CD4-positive, CD25-positive, alpha-beta regulatory T cell (primary cell): ENCODE results near the gene IGSF3. TPM values are rescaled to one million over a fixed set of nuclear protein-coding genes. Genes with fewer than 3 reads are reported as not detected.
A peak's percentile ranks its signal among the peaks of the same experiment; 100 is the strongest.
"Not testable (repeated sequence)": the region's sequence is repeated elsewhere in the genome, so short reads cannot be mapped to it uniquely, and the experiment has no call there.

Experiments
- ATAC-seq, 2 donors: fragments of 150-1000 bp; cut with Tn5 transposase; one replicate each; pipeline ENCODE4 v1.10.0; 2021; ENCODE audit warnings: low read depth in 2 of 2, moderate number of reproducible peaks in 2 of 2, moderate library complexity in 1 of 2
- DNase-seq, 3 donors: peaks; one replicate each; pipeline versions ENCODE4 v3.0.0 to v3.0.0-alpha.2; 2012 to 2022; ENCODE audit warnings: mixed read lengths in 1 of 3
- H3K27ac ChIP-seq: one replicate; pipeline ENCODE4 v1.7.0; 2013; ENCODE audit warnings: mild to moderate bottlenecking, low read length; ENCODE audit not compliant: insufficient read depth, poor library complexity, severe bottlenecking
- H3K27me3 ChIP-seq: one replicate; pipeline ENCODE4 v1.7.0; 2013; ENCODE audit warnings: low read length; ENCODE audit not compliant: control insufficient read depth, insufficient read depth
- H3K36me3 ChIP-seq: one replicate; pipeline ENCODE4 v1.7.0; 2013; ENCODE audit warnings: mild to moderate bottlenecking, low read length, moderate library complexity; ENCODE audit not compliant: control insufficient read depth, insufficient read depth
- H3K4me1 ChIP-seq: 2 replicates; pipeline ENCODE4 v1.7.0; 2013; ENCODE audit warnings: mild to moderate bottlenecking, low read length; ENCODE audit not compliant: insufficient read depth, control insufficient read depth, poor library complexity, severe bottlenecking
- H3K4me3 ChIP-seq: one replicate; pipeline ENCODE4 v1.7.0; 2013; ENCODE audit warnings: low read depth, mild to moderate bottlenecking, low read length, moderate library complexity
- H3K9me3 ChIP-seq, 2 experiments: 1 replicate in 1 of 2; 2 replicates in 1 of 2; pipeline ENCODE4 v1.7.0; 2013; ENCODE audit warnings: low read length in 2 of 2, mild to moderate bottlenecking in 1 of 2, moderate library complexity in 1 of 2; ENCODE audit not compliant: control insufficient read depth in 2 of 2
- H3K27ac Mint-ChIP-seq, 3 donors: one replicate each; pipeline ENCODE4 v1.8.0; 2020 to 2022; ENCODE audit warnings: mild to moderate bottlenecking in 3 of 3, mixed read lengths in 3 of 3, moderate library complexity in 2 of 3
- H3K27me3 Mint-ChIP-seq: one replicate; pipeline ENCODE4 v1.8.0; 2022; ENCODE audit warnings: mild to moderate bottlenecking, mixed read lengths
- H3K36me3 Mint-ChIP-seq: one replicate; pipeline ENCODE4 v1.8.0; 2020; ENCODE audit warnings: mixed read lengths
- H3K4me1 Mint-ChIP-seq, 4 donors: one replicate each; pipeline ENCODE4 v1.8.0; 2020 to 2022; ENCODE audit warnings: mixed read lengths in 4 of 4, mild to moderate bottlenecking in 1 of 4
- H3K4me3 Mint-ChIP-seq, 4 donors: one replicate each; pipeline ENCODE4 v1.8.0; 2020 to 2022; ENCODE audit warnings: mild to moderate bottlenecking in 4 of 4, mixed read lengths in 4 of 4, moderate library complexity in 3 of 4
- H3K9me3 Mint-ChIP-seq, 7 donors: one replicate each; pipeline ENCODE4 v1.8.0; 2020 to 2022; ENCODE audit warnings: mixed read lengths in 7 of 7, mild to moderate bottlenecking in 3 of 7, moderate library complexity in 2 of 7
- polyA plus RNA-seq, 4 donors: library from polyadenylated mRNA; unstranded; fragments of 300-500 nt; fragmentation: Illumina TruSeq; gene quantifications; one replicate each; pipeline ENCODE4 v1.2.3, GENCODE V29; 2021
- total RNA-seq: library from RNA; stranded (reverse); gene quantifications from one replicate; pipeline ENCODE4 v1.2.3, GENCODE V29; 2022

The IGSF3 gene
- total and polyA plus RNA-seq, 5 donors from 2014 or later: 0.03 to 0.42 (median 0.21) TPM; not detected in 1

GRCh38 chr1:116603646-116604045 is 63.9 kb downstream of the IGSF3 start:
- H3K36me3 ChIP-seq, H3K27me3 Mint-ChIP-seq, H3K9me3 Mint-ChIP-seq, ATAC-seq, H3K4me3 Mint-ChIP-seq, H3K27ac ChIP-seq, H3K4me1 ChIP-seq, DNase-seq, H3K4me3 ChIP-seq, H3K27me3 ChIP-seq, H3K36me3 Mint-ChIP-seq, H3K27ac Mint-ChIP-seq, H3K9me3 ChIP-seq: not testable (repeated sequence)
- peaks cover 7 to 19% (median 12%) of the 10 kb centered on the region in 4 donors for H3K4me1 Mint-ChIP-seq

- not testable (repeated sequence) for H3K9me3 ChIP-seq
Measured at GRCh38 chr1:116599369-116599768, 68.2 kb downstream of the IGSF3 start.

GRCh38 chr1:116598420-116599036 is 69.0 kb downstream of the IGSF3 start:
- H3K36me3 ChIP-seq, ATAC-seq, H3K9me3 ChIP-seq, H3K36me3 Mint-ChIP-seq, DNase-seq, H3K4me3 ChIP-seq, H3K27me3 Mint-ChIP-seq, H3K27ac ChIP-seq, H3K27ac Mint-ChIP-seq, H3K4me3 Mint-ChIP-seq, H3K9me3 Mint-ChIP-seq, H3K4me1 Mint-ChIP-seq, H3K4me1 ChIP-seq, H3K27me3 ChIP-seq: not testable (repeated sequence)

More at GRCh38 chr1:116599369-116599768, 68.2 kb downstream of the IGSF3 start:
- not testable (repeated sequence) for H3K27me3 ChIP-seq, H3K9me3 Mint-ChIP-seq, H3K27me3 Mint-ChIP-seq, H3K36me3 Mint-ChIP-seq, H3K36me3 ChIP-seq, ATAC-seq, H3K27ac ChIP-seq, H3K4me3 ChIP-seq, H3K4me3 Mint-ChIP-seq, H3K4me1 Mint-ChIP-seq, H3K4me1 ChIP-seq, DNase-seq
- peak overlapping the region in 1 of 3 donors; percentile 73 for H3K27ac Mint-ChIP-seq

GRCh38 chr1:116597388-116597787 is 70.1 kb downstream of the IGSF3 start:
- not testable (repeated sequence) for DNase-seq, H3K27ac Mint-ChIP-seq, H3K36me3 Mint-ChIP-seq

DNA sequence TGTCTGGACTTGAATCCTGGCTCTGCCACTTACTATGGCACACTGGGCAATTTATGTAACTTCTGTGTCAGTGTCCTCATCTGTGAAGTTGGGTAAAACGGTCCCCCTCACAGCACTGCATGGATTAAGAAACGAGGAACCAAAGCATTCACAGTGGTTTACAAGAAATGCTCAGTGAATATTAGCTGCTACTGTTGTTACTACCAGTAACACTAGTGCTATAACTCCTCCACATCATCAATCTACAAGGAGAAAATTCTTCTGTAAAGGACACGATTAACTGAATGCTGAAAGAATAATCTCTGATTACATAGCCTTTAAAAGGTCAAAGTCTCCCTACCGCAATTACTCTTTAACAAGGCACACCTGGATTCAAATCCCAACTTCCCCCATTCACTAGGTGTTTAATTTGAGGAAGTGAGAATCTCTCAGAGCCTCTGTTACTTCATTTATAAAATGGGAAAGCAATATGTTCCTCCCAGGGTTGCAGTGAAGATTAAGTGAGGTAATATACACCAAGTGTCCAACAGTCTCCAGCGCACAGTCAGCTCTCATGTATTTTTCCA is 70.7 kb downstream of the IGSF3 start:
- DNase-seq, H3K36me3 ChIP-seq, H3K9me3 ChIP-seq, H3K4me1 Mint-ChIP-seq, H3K27ac ChIP-seq, H3K4me1 ChIP-seq, H3K36me3 Mint-ChIP-seq, H3K4me3 ChIP-seq, H3K27ac Mint-ChIP-seq, H3K27me3 ChIP-seq, ATAC-seq, H3K27me3 Mint-ChIP-seq, H3K9me3 Mint-ChIP-seq, H3K4me3 Mint-ChIP-seq: not testable (repeated sequence)

More at GRCh38 chr1:116597388-116597787, 70.1 kb downstream of the IGSF3 start:
- not testable (repeated sequence) for H3K27me3 Mint-ChIP-seq, H3K27me3 ChIP-seq, H3K27ac ChIP-seq, H3K9me3 ChIP-seq, H3K4me3 Mint-ChIP-seq, H3K36me3 ChIP-seq, H3K9me3 Mint-ChIP-seq, H3K4me3 ChIP-seq, ATAC-seq, H3K4me1 Mint-ChIP-seq, H3K4me1 ChIP-seq

DNA sequence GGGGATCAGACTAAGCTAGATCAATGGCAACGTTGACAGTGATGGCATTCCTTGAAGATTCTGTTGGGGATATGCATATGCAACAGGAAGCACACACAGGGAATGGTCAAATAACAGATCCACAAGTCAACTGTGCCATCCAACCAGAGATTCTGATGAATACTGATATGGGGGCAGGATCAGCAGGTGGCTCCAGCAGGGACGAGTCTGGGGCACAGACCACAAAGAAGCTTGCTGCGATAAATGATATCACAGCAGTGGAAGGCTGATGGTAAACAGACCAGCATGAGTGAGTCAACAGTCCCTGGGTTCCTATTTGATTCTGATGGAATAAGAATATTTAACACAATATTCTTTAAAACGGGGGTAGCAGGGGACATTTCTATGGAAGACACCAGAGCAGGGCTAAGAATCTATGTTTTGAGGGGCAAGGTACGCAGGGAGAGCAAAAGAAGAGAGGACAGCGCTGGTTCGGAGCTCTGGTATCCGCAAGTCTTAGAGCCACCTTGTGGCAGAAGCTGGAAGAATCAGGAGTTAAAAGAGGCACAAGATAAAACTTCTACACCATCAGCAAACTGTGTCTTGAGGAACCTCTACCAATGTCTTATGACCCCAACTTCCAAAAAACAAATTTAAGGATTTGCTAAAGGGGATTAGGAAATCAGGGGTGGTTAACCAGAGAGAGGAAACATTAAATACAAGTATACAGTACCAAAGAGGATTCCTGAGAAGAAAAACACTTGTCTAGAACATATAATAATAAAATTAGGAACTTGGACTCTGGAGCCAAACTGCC is 71.4 kb downstream of the IGSF3 start:
- not testable (repeated sequence) for H3K36me3 Mint-ChIP-seq, H3K27me3 ChIP-seq, H3K4me1 ChIP-seq, H3K9me3 ChIP-seq, H3K4me1 Mint-ChIP-seq, H3K27me3 Mint-ChIP-seq, H3K9me3 Mint-ChIP-seq, H3K27ac ChIP-seq, H3K36me3 ChIP-seq, H3K27ac Mint-ChIP-seq
- DNase-seq (peak in 2 of 3 donors; percentile 51 to 57), ATAC-seq (peak; percentile 66 to 73)
- H3K4me3 Mint-ChIP-seq: peak overlapping the region in 3 of 4 donors; percentile 52 to 79 (median 72)
- peak overlapping the region; percentile 57 for H3K4me3 ChIP-seq

DNA sequence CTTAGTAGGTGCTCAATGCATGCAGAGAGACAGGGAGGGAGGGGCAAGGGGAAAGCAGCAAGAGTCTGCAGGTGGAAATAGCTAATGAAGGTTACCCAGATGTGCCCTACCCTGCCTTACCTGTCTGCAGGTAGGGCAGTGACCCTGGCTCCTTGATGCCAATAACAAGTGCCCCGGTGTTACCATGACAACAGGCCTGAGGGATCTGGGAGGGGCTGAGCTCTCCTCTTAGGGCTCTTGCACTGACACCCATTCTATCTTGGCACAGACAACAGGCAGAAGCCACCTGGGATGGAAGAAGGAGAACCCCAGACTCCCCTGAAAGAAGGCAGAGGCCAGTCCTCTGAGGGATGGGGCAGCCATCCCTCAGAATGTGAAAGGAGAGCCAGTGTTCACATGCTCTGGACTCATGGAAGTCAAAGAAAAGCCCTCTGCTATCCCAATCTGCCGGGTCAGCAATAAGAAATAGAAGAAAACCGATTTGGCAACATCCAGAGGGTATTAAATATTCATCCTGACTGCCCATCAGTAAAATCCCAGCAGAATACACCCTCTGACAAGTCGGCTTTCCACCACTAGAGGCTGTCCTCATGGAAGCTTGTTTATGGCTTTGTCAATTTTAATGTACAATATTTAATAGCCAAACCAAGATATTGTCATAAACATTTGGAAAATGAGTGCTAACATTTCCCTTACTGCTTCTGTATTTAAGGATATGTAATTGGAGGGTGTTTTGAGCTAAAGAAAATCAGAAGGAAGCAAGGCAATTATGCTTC is 72.3 kb downstream of the IGSF3 start:
- H3K27me3 Mint-ChIP-seq, H3K4me3 ChIP-seq, H3K36me3 ChIP-seq, H3K9me3 ChIP-seq, DNase-seq, H3K4me1 ChIP-seq, H3K27ac Mint-ChIP-seq, H3K27me3 ChIP-seq, H3K27ac ChIP-seq, H3K9me3 Mint-ChIP-seq, H3K36me3 Mint-ChIP-seq, ATAC-seq, H3K4me1 Mint-ChIP-seq: not testable (repeated sequence)
- peak overlapping the region in 2 of 4 donors; percentile 52 to 72 for H3K4me3 Mint-ChIP-seq
